PC-3 (cell line): Measurements from ENCODE around the gene RNU7-1. TPM values are rescaled to one million over a fixed set of nuclear protein-coding genes. Genes with fewer than 3 reads are reported as not detected.

ENCODE experiments used
- ATAC-seq: fragments of 200-7000 bp; cut with Tn5 transposase; 2 replicates; pipeline ENCODE4 v1.9.1; 2020; ENCODE audit warnings: mild to moderate bottlenecking, moderate library complexity
- BruUV-seq: library from RNA; stranded (reverse); fragments of 400-500 nt; replicated peaks from 2 replicates; lab custom pipeline; 2021; lab: Mats Ljungman, UMichigan
- CTCF ChIA-PET: fragments of 300-600 bp; sonication (Branson Sonifier 250); formaldehyde crosslinking; loops from one replicate; lab custom pipeline; 2022; ENCODE audit warnings: antibody characterized with exemption; lab: Charles Lee
- POLR2A ChIA-PET: fragments of 300-600 bp; sonication (Branson Sonifier 250); formaldehyde crosslinking; loops from one replicate; lab custom pipeline; 2022; ENCODE audit warnings: antibody characterized with exemption; ENCODE audit not compliant: unreplicated experiment; lab: Charles Lee
- DNase-seq: peaks from one replicate; pipeline ENCODE4 v3.0.0-alpha.2; 2015
- H2AFZ ChIP-seq: fragments of 300-600 bp; sonication (generic); 2 replicates; pipeline ENCODE4 v1.6.0; 2016; ENCODE audit warnings: antibody characterized with exemption, low read length
- H3F3A ChIP-seq: fragments of 300-600 bp; sonication (generic); one replicate; pipeline ENCODE4 v1.6.0; 2017; ENCODE audit warnings: antibody characterized with exemption, low read length, control low read depth, mild to moderate bottlenecking; ENCODE audit not compliant: unreplicated experiment
- H3K27ac ChIP-seq: fragments of 300-600 bp; sonication (generic); 2 replicates; pipeline ENCODE4 v1.5.1; 2016; ENCODE audit warnings: mild to moderate bottlenecking, low read length
- H3K27me3 ChIP-seq: fragments of 300-600 bp; sonication (generic); 2 replicates; pipeline ENCODE4 v1.6.1; 2016; ENCODE audit warnings: low read length, mixed read lengths
- H3K36me3 ChIP-seq: fragments of 300-600 bp; sonication (generic); 2 replicates; pipeline ENCODE4 v1.6.1; 2016; ENCODE audit warnings: low read depth, mixed run types, low read length, mixed read lengths
- H3K4me1 ChIP-seq: fragments of 300-600 bp; sonication (generic); 2 replicates; pipeline ENCODE4 v1.5.1; 2016; ENCODE audit warnings: low read length; ENCODE audit not compliant: insufficient read depth
- H3K4me2 ChIP-seq: fragments of 300-600 bp; sonication (generic); 2 replicates; pipeline ENCODE4 v1.6.0; 2016; ENCODE audit warnings: low read length
- H3K4me3 ChIP-seq: fragments of 300-600 bp; sonication (generic); 2 replicates; pipeline ENCODE4 v1.5.1; 2016; ENCODE audit warnings: mild to moderate bottlenecking, low read length, mixed read lengths
- H3K79me2 ChIP-seq: fragments of 300-600 bp; sonication (generic); 2 replicates; pipeline ENCODE4 v1.6.1; 2017; ENCODE audit warnings: low read length, mixed read lengths
- H3K9ac ChIP-seq: fragments of 300-600 bp; sonication (generic); 2 replicates; pipeline ENCODE4 v1.6.0; 2016; ENCODE audit warnings: mild to moderate bottlenecking, low read length
- H3K9me2 ChIP-seq: fragments of 300-600 bp; sonication (generic); replicated peaks from 2 replicates; pipeline ENCODE4 v1.6.1; 2016; ENCODE audit warnings: mixed run types, low read length, mixed read lengths
- H3K9me3 ChIP-seq: fragments of 300-600 bp; sonication (generic); 2 replicates; pipeline ENCODE4 v1.6.1; 2016; ENCODE audit warnings: low read length, mixed read lengths
- H4K20me1 ChIP-seq: fragments of 300-600 bp; sonication (generic); 2 replicates; pipeline ENCODE4 v1.6.1; 2016; ENCODE audit warnings: low read length, mixed read lengths
- EZH2 ChIP-seq: fragments of 300-600 bp; sonication (generic); IDR thresholded peaks from one replicate; pipeline ENCODE4 v1.6.1; 2017; ENCODE audit warnings: antibody characterized with exemption, mild to moderate bottlenecking, low read length; ENCODE audit not compliant: unreplicated experiment
- EZH2phosphoT487 ChIP-seq: fragments of 300-600 bp; sonication (generic); IDR thresholded peaks from 2 replicates; pipeline ENCODE4 v1.6.1; 2018; ENCODE audit warnings: mild to moderate bottlenecking, antibody characterized with exemption, low read length, borderline replicate concordance
- intact Hi-C: fragments of 100-400 bp; cut with micrococcal nuclease; formaldehyde crosslinking; loops from 2 replicates; pipeline ENCODE4 v1.9.0; 2023
- total RNA-seq: library from RNA; depleted of rRNA; stranded (reverse); fragments of >200 nt; gene quantifications from 2 replicates; pipeline ENCODE4 v1.2.3, GENCODE V29; 2014
- TF ChIP-seq, protein P1 (sequence below): fragments of 300-600 bp; sonication (generic); conservative IDR thresholded peaks from 2 replicates; pipeline ENCODE4 v1.5.1; 2017; ENCODE audit warnings: antibody characterized with exemption, low read depth, mild to moderate bottlenecking, low read length

RNU7-1 gene
- total RNA-seq, 1 experiment from 2014 or later = not detected

DNA sequence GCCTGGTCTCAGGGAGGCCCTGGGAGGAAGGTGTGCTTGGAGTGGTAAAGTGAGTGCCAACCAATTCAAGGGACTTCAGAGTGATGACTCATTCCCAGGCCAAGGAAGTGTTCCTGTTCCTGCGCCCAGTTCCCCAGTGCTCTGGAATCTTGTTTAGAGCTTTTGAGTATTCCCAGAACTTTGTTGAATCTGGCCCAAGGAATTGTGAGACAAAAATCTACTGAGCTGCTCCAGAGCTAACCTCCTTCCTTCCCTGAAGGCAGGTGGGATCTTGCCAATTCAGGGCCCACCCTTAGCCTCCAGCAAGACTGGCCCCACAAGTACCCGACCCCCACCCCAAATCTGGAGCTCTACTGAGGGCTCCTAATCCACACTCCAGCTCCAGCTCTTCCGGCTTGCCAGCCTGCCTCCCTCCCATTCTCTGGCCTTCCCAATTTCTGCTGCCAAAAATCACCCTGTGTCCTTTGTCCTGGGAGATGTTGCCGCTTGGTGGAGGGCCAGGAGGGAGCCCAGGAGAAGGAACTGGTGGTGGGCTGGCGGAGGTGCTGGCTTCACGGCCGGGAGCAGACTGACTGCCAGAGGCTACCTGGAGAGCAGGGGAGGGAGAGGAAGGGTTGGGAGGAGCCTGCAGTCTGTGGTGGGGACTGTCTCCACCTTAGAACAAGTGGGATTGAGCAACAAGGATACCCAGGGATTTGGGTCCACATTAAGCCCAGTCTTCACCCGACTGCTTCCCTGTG, 17.9 kb upstream of the RNU7-1 start:
- Histone ChIP-seq H3K79me2 (peaks cover 37% of the 10 kb centered on the region), H3K27me3 (no peaks in the 10 kb centered on the region), H3K36me3 (no peaks in the 10 kb centered on the region), H3F3A (no peaks in the 10 kb centered on the region), H2AFZ (peak overlapping the region; percentile 28; the same call in 1 of the 2 replicates), H3K9me2 (no peaks in the 10 kb centered on the region), H3K27ac (peak overlapping the region; percentile 72), H3K9me3 (no peaks in the 10 kb centered on the region), H3K4me3 (peak overlapping the region; percentile 57), H4K20me1 (no peaks in the 10 kb centered on the region; the same call in 1 of the 2 replicates), H3K4me2 (peak overlapping the region; percentile 72), H3K4me1 (peaks cover 43% of the 10 kb centered on the region), H3K9ac (peak overlapping the region; percentile 10)
- intact Hi-C loops = loop anchor here (5.0 kb wide), 1 partner anchor 58 kb away; the partner anchor contains the start of gene TPI1
- TF ChIP-seq, protein P1, sequence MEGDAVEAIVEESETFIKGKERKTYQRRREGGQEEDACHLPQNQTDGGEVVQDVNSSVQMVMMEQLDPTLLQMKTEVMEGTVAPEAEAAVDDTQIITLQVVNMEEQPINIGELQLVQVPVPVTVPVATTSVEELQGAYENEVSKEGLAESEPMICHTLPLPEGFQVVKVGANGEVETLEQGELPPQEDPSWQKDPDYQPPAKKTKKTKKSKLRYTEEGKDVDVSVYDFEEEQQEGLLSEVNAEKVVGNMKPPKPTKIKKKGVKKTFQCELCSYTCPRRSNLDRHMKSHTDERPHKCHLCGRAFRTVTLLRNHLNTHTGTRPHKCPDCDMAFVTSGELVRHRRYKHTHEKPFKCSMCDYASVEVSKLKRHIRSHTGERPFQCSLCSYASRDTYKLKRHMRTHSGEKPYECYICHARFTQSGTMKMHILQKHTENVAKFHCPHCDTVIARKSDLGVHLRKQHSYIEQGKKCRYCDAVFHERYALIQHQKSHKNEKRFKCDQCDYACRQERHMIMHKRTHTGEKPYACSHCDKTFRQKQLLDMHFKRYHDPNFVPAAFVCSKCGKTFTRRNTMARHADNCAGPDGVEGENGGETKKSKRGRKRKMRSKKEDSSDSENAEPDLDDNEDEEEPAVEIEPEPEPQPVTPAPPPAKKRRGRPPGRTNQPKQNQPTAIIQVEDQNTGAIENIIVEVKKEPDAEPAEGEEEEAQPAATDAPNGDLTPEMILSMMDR = no peak
- TF ChIP-seq EZH2 = no peak
- TF ChIP-seq EZH2phosphoT487 = no peak
- peak; percentile 76 for ATAC-seq
- TSS peak; percentile 19 for BruUV-seq
- ChIA-PET CTCF (interaction anchor here (0.5 to 1.7 kb wide), 5 partner anchors 12 to 158 kb away, joined by 3 to 9 read pairs (median 4); no protein-coding TSS in a partner anchor), POLR2A (interaction anchor here (0.5 to 1.2 kb wide), 5 partner anchors 12 to 56 kb away, joined by 3 to 18 read pairs (median 3); partner anchors contain the start of genes C12orf57 and RNU7-1)
- peak; percentile 81 for DNase-seq

DNA sequence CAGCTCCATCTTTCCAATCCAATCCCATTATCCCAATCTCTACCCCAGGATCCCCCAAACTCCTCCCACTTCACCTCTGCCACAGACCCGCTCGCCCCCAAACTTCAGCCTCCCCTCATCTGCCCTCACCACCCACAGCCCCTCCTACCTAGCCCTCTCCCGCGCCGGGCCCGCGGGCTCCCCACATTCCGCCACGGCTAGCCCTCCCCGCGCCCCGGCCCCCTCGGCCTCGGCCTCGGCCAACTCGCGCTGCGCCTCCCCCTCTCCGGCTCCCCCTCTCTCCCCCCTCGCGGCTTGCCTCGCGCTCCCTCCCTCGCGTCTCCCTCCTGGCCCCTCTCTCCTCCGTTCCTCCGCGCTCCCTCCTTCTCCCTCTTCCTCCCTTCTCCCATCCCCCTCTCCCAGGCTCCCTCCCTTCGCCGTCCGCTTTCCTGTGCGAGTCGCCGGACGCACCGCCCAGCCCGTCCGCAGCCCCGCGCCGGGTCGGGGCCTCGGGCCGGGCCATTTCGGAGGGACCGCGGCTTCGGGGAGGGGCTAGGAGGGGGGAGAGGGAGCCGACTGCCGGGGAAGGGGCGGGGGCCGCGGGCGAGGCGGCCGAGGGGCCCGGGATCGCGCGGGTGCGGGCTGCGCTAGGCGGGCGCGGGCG, 16.1 kb upstream of the RNU7-1 start, which contains the start of gene ATN1:
TSS of gene ATN1 (plus strand) at position 581 of the 643 bp plus-strand sequence. CDS start 6,043 bp downstream, outside the sequence.
- Histone ChIP-seq H3K4me3 (peak within 1 kb of the TSS; percentile 93), H2AFZ (peak within 1 kb of the TSS; percentile 92), H3K9ac (peak within 1 kb of the TSS; percentile 84), H3K79me2 (peaks cover 50% of the 10 kb centered on the region), H3K27ac (no peak within 1 kb of the TSS), H3F3A (no peaks in the 10 kb centered on the region), H3K4me2 (peak within 1 kb of the TSS; percentile 95), H3K9me2 (no peaks in the 10 kb centered on the region), H3K9me3 (no peaks in the 10 kb centered on the region), H4K20me1 (no peaks in the 10 kb centered on the region; the same call in 1 of the 2 replicates), H3K36me3 (no peaks in the 10 kb centered on the region), H3K4me1 (peaks cover 43% of the 10 kb centered on the region), H3K27me3 (no peaks in the 10 kb centered on the region)
- TF ChIP-seq EZH2phosphoT487 = no peak
- TF ChIP-seq EZH2 = no peak
- TF ChIP-seq, protein P1 = no peak
- intact Hi-C loops = loop anchor here (5.0 kb wide), 1 partner anchor 60 kb away; the partner anchor contains the start of gene TPI1
- POLR2A ChIA-PET = no interaction called here
- DNase-seq = peak; percentile 53
- CTCF ChIA-PET = interaction anchor here (0.7 kb wide), 1 partner anchor 37 kb away, joined by 4 read pairs; no protein-coding TSS in a partner anchor
- BruUV-seq = no TSS peak
- peak; percentile 26 for ATAC-seq
